ENCODE measurements around the gene CAVIN2. TPM values are rescaled to one million over a fixed set of nuclear protein-coding genes. Genes with fewer than 3 reads are reported as not detected.

CAVIN2 gene
- total and polyA plus RNA-seq, 11 donors = 35.2 to 149 (median 93.0) TPM

- H3K9me3 ChIP-seq = peaks cover 0 to 9% (median 0%) of the 10 kb centered on the region in 12 donors
- no peak overlapping the region for H3K4me3 ChIP-seq
- no peak for TF ChIP-seq POLR2A (IDR thresholded peaks at IDR 0.05)
- TF ChIP-seq, protein P1, sequence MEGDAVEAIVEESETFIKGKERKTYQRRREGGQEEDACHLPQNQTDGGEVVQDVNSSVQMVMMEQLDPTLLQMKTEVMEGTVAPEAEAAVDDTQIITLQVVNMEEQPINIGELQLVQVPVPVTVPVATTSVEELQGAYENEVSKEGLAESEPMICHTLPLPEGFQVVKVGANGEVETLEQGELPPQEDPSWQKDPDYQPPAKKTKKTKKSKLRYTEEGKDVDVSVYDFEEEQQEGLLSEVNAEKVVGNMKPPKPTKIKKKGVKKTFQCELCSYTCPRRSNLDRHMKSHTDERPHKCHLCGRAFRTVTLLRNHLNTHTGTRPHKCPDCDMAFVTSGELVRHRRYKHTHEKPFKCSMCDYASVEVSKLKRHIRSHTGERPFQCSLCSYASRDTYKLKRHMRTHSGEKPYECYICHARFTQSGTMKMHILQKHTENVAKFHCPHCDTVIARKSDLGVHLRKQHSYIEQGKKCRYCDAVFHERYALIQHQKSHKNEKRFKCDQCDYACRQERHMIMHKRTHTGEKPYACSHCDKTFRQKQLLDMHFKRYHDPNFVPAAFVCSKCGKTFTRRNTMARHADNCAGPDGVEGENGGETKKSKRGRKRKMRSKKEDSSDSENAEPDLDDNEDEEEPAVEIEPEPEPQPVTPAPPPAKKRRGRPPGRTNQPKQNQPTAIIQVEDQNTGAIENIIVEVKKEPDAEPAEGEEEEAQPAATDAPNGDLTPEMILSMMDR (IDR thresholded peaks at IDR 0.05) = no peak
- no peak for DNase-seq
- peak; percentile 49 to 68 (median 58) for ATAC-seq
- WGBS, 4 donors = 57 to 60% (median 58%) methylated on average over 6 of the region's 6 CpGs
- peaks cover 2 to 52% (median 29%) of the 10 kb centered on the region in 12 donors for H3K4me1 ChIP-seq
- no peaks in the 10 kb centered on the region for H3K36me3 ChIP-seq
- intact Hi-C loops (cut with DNase I) = no loop called here
- H3K27ac ChIP-seq = peak overlapping the region; percentile 41 to 76 (median 64)
- no peaks in the 10 kb centered on the region for H3K27me3 ChIP-seq
Observed at GRCh38 chr2:191854382-191855372, 7.8 kb upstream of the CAVIN2 start.

- intact Hi-C loops (cut with DNase I) = no loop called here
- 54 to 63% (median 62%) methylated on average over 4 of the region's 4 CpGs for WGBS, 4 donors
Observed at GRCh38 chr2:191853843-191854242, 7.0 kb upstream of the CAVIN2 start.

GRCh38 chr2:191851158-191851557, 4.3 kb upstream of the CAVIN2 start:
- DNase-seq (no peak), ATAC-seq (no peak)
- H3K36me3 ChIP-seq = no peaks in the 10 kb centered on the region
- peaks cover 2 to 77% (median 39%) of the 10 kb centered on the region in 12 donors for H3K4me1 ChIP-seq
- peak overlapping the region in 1 of 12 donors; percentile 9 for H3K27ac ChIP-seq
- intact Hi-C loops (cut with DNase I) = no loop called here
- TF ChIP-seq, protein P1 (IDR thresholded peaks at IDR 0.05) = no peak
- TF ChIP-seq POLR2A (IDR thresholded peaks at IDR 0.05) = no peak
- no peak overlapping the region for H3K4me3 ChIP-seq
- no peaks in the 10 kb centered on the region for H3K27me3 ChIP-seq
- WGBS, 4 donors = 71 to 78% (median 73%) methylated on average over 5 of the region's 5 CpGs
- no peaks in the 10 kb centered on the region for H3K9me3 ChIP-seq

More at GRCh38 chr2:191853843-191854242, 7.0 kb upstream of the CAVIN2 start:
- Histone ChIP-seq H3K4me1 (peaks cover 2 to 61% (median 33%) of the 10 kb centered on the region in 12 donors), H3K9me3 (peaks cover 0 to 4% (median 0%) of the 10 kb centered on the region in 12 donors), H3K27ac (peak overlapping the region; percentile 41 to 76 (median 64)), H3K36me3 (no peaks in the 10 kb centered on the region), H3K4me3 (no peak overlapping the region), H3K27me3 (no peaks in the 10 kb centered on the region)
- ATAC-seq (no peak), DNase-seq (no peak)
- TF ChIP-seq POLR2A (IDR thresholded peaks at IDR 0.05) = no peak
- TF ChIP-seq, protein P1 (IDR thresholded peaks at IDR 0.05) = no peak

All from heart left ventricle (tissue), 16 donors.